Bronchial epithelial cell (primary cell): Measurements from ENCODE around the gene TEKT5. TPM values are rescaled to one million over a fixed set of nuclear protein-coding genes. Genes with fewer than 3 reads are reported as not detected.

Experiments
- DNase-seq: peaks from one replicate; pipeline ENCODE4 v3.0.0-alpha.2; 2010; ENCODE audit warnings: low read depth
- FAIRE-seq: peaks from 2 replicates; lab custom pipeline; 2011; peaks lifted over from hg19 to GRCh38; lab: Jason Lieb, UNC
- H3K27me3 ChIP-seq: 2 replicates; pipeline ENCODE4 v1.5.1; 2011; ENCODE audit warnings: low read length; ENCODE audit not compliant: control insufficient read depth, insufficient read depth
- H3K36me3 ChIP-seq: 2 replicates; pipeline ENCODE4 v1.5.1; 2011; ENCODE audit warnings: low read length; ENCODE audit not compliant: control insufficient read depth, insufficient read depth
- H3K4me3 ChIP-seq: 2 replicates; pipeline ENCODE4 v1.5.1; 2011; ENCODE audit warnings: mild to moderate bottlenecking, low read depth, low read length, control low read depth
- total RNA-seq: library from RNA; depleted of rRNA; stranded (reverse); fragments of >200 nt; gene quantifications from 2 replicates; pipeline ENCODE4 v1.2.1, GENCODE V29; 2014
- TF ChIP-seq, protein P1 (sequence below): IDR thresholded peaks from 2 replicates; pipeline ENCODE4 v1.5.1; 2011; ENCODE audit warnings: mild to moderate bottlenecking, moderate library complexity, low read length, control low read depth, inconsistent platforms; ENCODE audit not compliant: insufficient read depth, severe bottlenecking

The TEKT5 gene
- total RNA-seq, 1 donor from 2014 or later, result 0.53 TPM

DNA sequence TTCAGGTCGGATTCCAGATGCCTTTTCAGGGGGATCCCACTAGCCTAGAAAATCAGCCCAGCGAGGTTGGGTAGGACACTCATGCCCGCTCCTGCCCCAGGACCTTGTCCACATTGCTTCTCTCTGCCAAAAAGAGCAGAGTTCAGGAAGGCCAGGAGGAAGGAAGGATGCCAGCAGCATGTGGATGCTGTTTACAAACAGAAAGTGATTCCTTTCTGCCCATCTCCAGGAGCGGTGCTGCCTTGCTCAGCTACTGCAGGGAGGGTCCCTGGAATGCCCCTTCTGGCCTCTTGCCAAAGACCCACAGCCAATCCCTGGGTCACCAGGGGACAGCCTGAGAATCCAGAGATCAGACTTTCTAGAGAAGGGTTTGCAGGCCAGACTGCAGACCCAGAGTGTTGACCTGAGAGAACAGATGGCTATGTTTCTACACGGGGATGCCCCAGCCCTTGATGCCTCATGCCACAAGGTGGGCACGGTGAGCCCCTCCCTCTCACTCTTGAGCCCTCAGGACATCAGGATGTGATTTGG lies 82.0 kb downstream of the TEKT5 start:
- H3K4me3 ChIP-seq, result no peak overlapping the region
- FAIRE-seq (no peak), DNase-seq (no peak)
- H3K27me3 ChIP-seq, result no peaks in the 10 kb centered on the region
- H3K36me3 ChIP-seq, result no peaks in the 10 kb centered on the region
- TF ChIP-seq, protein P1, sequence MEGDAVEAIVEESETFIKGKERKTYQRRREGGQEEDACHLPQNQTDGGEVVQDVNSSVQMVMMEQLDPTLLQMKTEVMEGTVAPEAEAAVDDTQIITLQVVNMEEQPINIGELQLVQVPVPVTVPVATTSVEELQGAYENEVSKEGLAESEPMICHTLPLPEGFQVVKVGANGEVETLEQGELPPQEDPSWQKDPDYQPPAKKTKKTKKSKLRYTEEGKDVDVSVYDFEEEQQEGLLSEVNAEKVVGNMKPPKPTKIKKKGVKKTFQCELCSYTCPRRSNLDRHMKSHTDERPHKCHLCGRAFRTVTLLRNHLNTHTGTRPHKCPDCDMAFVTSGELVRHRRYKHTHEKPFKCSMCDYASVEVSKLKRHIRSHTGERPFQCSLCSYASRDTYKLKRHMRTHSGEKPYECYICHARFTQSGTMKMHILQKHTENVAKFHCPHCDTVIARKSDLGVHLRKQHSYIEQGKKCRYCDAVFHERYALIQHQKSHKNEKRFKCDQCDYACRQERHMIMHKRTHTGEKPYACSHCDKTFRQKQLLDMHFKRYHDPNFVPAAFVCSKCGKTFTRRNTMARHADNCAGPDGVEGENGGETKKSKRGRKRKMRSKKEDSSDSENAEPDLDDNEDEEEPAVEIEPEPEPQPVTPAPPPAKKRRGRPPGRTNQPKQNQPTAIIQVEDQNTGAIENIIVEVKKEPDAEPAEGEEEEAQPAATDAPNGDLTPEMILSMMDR, result no peak

DNA sequence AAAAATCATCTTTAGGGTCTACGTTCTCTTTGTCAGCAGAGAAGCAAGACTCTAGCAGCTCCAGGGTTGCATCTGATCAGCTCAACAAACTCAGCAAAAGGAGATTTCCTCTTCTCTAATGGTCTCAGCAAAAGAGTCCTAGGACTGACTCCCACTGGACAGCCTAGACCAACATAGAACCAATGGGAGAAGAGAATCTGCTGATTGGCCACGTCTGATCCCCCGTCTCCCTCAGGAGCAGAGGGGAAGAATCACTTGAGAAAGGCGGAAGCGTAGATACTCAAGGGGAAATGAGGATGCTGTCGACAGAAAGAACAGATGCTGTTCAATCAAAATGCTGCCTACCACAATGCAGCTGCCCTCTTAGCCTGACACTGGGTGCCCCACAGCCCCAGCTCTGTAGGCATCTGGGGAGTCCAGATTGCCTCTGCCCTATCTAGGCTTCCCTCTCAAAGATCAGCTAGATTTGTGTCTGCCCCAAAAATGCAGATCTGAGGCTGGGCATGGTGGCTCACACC lies 82.8 kb downstream of the TEKT5 start:
- no peaks in the 10 kb centered on the region for H3K36me3 ChIP-seq
- no peak for FAIRE-seq
- TF ChIP-seq, protein P1, result no peak
- no peak overlapping the region for H3K4me3 ChIP-seq
- no peak for DNase-seq
- no peaks in the 10 kb centered on the region for H3K27me3 ChIP-seq

DNA sequence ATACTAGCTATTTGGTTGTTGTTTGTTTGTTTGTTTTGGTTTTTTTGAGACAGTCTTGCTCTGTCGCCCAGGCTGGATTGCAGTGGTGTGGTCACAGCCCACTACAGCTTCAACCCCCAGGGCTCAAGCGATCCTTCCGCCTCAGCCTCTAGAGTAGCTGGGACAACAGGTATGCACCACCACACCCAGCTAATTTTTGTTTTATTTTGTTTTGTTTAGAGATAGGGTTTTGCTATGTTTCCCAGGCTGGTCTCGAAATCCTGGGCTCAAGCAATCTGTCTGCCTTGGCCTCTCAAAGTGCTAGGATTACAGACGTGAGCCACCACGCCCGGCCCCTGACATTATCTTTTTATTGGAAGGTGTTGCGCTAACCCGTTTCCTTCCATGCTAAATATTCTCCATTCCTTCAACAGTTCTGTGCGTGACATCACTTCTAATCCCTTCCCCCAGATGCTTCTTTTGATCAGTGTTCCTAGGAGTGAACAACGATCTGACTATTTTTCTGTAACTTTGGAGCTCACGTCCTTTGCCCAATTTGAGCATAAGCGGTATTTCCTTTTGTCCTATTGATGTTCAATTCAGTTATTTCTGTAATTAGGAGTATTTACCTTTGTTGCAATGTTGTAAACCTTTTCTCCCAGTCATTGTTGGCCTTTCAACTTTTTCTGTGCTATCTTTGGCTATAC lies 84.1 kb downstream of the TEKT5 start:
- DNase-seq, result no peak
- Histone ChIP-seq H3K4me3 (no peak overlapping the region), H3K27me3 (no peaks in the 10 kb centered on the region), H3K36me3 (no peaks in the 10 kb centered on the region)
- TF ChIP-seq, protein P1, result no peak
- FAIRE-seq, result no peak

DNA sequence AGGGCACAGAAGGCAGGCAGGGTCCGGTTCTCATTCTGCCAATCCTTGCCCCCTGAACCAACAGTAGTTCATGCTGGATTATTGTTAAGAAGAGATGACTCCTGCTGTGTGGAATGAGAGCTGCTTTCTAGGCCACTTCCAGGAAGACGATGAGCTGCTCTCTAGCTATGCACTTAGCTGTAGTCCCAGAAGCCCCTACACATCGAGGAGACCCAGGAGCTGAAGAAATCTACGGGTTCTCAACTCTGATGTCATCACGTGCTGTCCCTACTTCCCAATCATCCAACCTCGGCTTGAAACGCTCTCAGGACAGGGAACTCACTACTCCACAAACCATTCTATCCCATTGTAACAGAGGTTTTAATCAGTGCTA lies 85.3 kb downstream of the TEKT5 start:
- no peak for FAIRE-seq
- TF ChIP-seq, protein P1, result no peak
- Histone ChIP-seq H3K27me3 (no peaks in the 10 kb centered on the region), H3K4me3 (no peak overlapping the region), H3K36me3 (no peaks in the 10 kb centered on the region)
- peak; percentile 61 for DNase-seq

DNA sequence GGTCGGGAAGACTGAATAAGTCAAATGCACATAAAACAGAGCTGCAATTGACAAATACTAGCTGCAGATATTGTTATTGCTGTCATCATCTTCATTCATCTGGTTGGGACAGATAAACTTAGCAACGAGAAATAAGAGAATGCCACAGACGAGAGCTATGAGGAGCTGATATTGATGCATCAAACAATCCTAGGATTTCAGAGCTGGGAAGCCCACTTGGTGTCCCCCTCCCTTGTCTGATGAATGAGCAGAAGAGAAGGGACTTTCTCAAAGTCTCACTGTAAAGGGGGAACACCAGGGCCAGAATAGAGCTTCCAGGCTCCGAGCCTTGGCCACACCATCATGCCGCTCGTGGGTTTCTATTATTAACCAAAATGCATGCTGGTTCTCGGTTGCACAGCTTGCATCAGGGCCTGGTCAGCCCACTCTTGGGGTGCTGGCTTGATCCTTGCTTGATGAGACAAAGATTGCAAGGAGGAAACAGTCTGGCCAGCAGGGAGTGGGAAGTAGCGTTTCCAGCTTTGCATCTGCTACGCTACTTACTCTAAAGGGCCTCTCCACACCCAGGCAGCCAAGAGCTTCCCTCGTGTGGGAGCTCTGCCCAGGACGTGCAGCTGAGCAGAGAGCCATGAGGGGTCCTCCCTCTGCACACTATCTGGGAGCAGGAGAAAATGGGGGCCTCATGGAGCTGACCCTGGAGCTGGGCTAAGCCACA lies 85.9 kb downstream of the TEKT5 start:
- TF ChIP-seq, protein P1, result no peak
- Histone ChIP-seq H3K4me3 (no peak overlapping the region), H3K27me3 (no peaks in the 10 kb centered on the region), H3K36me3 (no peaks in the 10 kb centered on the region)
- no peak for FAIRE-seq
- DNase-seq, result no peak
